Common myeloid progenitor, CD34-positive (primary cell): ENCODE measurements around the gene LPIN1.

Experiments used
- CTCF ChIA-PET: fragments of 350-600 bp; sonication (Branson Sonifier 250); formaldehyde crosslinking; loops from one replicate; lab custom pipeline; 2021; ENCODE audit warnings: antibody characterized with exemption; lab: Charles Lee
- POLR2A ChIA-PET: fragments of 350-600 bp; sonication (Branson Sonifier 250); formaldehyde crosslinking; loops from one replicate; lab custom pipeline; 2021; ENCODE audit warnings: antibody characterized with exemption; lab: Charles Lee
- DNase-seq, 3 donors: peaks; one replicate each; pipeline versions ENCODE4 v3.0.0 to v3.0.0-alpha.2; 2013
- H3K27ac ChIP-seq, 2 experiments: 1 replicate in 1 of 2; 2 replicates in 1 of 2; pipeline ENCODE4 v1.7.0; 2013; ENCODE audit warnings: inconsistent platforms in 2 of 2, low read length in 2 of 2, mild to moderate bottlenecking in 2 of 2, low read depth in 1 of 2, moderate library complexity in 1 of 2; ENCODE audit not compliant: severe bottlenecking in 2 of 2, insufficient read depth in 1 of 2, poor library complexity in 1 of 2
- H3K27me3 ChIP-seq, 5 experiments: replicated peaks in 2 of 5; 1 replicate in 3 of 5; 2 replicates in 2 of 5; pipeline versions ENCODE4 v1.6.1 to v1.7.0; 2013; ENCODE audit warnings: low read length in 4 of 5, mild to moderate bottlenecking in 2 of 5, moderate library complexity in 2 of 5, inconsistent platforms in 1 of 5; ENCODE audit not compliant: insufficient read depth in 5 of 5, control insufficient read depth in 4 of 5
- H3K36me3 ChIP-seq, 4 experiments: 1 replicate in 2 of 4; 2 replicates in 2 of 4; pipeline versions ENCODE4 v1.6.1 to v1.7.0; 2013; ENCODE audit warnings: low read length in 3 of 4, control low read depth in 1 of 4, mild to moderate bottlenecking in 1 of 4; ENCODE audit not compliant: control insufficient read depth in 4 of 4, insufficient read depth in 4 of 4
- H3K4me1 ChIP-seq, 4 experiments: 1 replicate in 3 of 4; 2 replicates in 1 of 4; pipeline versions ENCODE4 v1.6.1 to v1.7.1; 2013; ENCODE audit warnings: low read length in 3 of 4, mild to moderate bottlenecking in 3 of 4, control low read depth in 1 of 4, inconsistent platforms in 1 of 4, moderate library complexity in 1 of 4; ENCODE audit not compliant: control insufficient read depth in 4 of 4, insufficient read depth in 4 of 4; ENCODE audit errors: control extremely low read depth in 1 of 4
- H3K4me3 ChIP-seq, 7 experiments: 1 replicate in 4 of 7; 2 replicates in 3 of 7; pipeline versions ENCODE4 v1.5.1 to v1.7.0; 2013; ENCODE audit warnings: mild to moderate bottlenecking in 7 of 7, low read length in 6 of 7, moderate library complexity in 6 of 7, inconsistent platforms in 2 of 7, low read depth in 2 of 7, control low read depth in 1 of 7; ENCODE audit not compliant: insufficient read depth in 4 of 7, control insufficient read depth in 1 of 7; ENCODE audit errors: extremely low read depth in 1 of 7
- H3K9me3 ChIP-seq, 5 experiments: 1 replicate in 4 of 5; 2 replicates in 1 of 5; pipeline versions ENCODE4 v1.6.1 to v1.7.1; 2013; ENCODE audit warnings: low read length in 4 of 5, mild to moderate bottlenecking in 2 of 5, inconsistent platforms in 1 of 5, low read depth in 1 of 5, moderate library complexity in 1 of 5; ENCODE audit not compliant: control insufficient read depth in 4 of 5, insufficient read depth in 2 of 5; ENCODE audit errors: control extremely low read depth in 1 of 5
- WGBS: methylation state at CpG from one replicate; pipeline ENCODE4 v1.1.5; 2013; ENCODE audit not compliant: insufficient coverage; 5-methylcytosine and 5-hydroxymethylcytosine counted together

LPIN1 gene

GRCh38 chr2:11869391-11869991, 123.1 kb downstream of the LPIN1 start:
- no peaks in the 10 kb centered on the region for H3K9me3 ChIP-seq
- CTCF ChIA-PET = no interaction called here
- WGBS = 96% methylated on average over 8 of the region's 8 CpGs
- no peak for DNase-seq
- no peaks in the 10 kb centered on the region for H3K36me3 ChIP-seq
- POLR2A ChIA-PET = no interaction called here
- H3K4me3 ChIP-seq = no peak overlapping the region
- H3K27me3 ChIP-seq = peaks cover 0 to 31% (median 8%) of the 10 kb centered on the region in 5 experiments
- H3K27ac ChIP-seq = no peak overlapping the region
- peaks cover 0 to 18% (median 0%) of the 10 kb centered on the region in 4 experiments for H3K4me1 ChIP-seq

GRCh38 chr2:11870064-11870463, 123.6 kb downstream of the LPIN1 start:
- CTCF ChIA-PET = no interaction called here
- Histone ChIP-seq H3K4me3 (no peak overlapping the region), H3K4me1 (peaks cover 0 to 18% (median 0%) of the 10 kb centered on the region in 4 experiments), H3K27me3 (peaks cover 0 to 28% (median 8%) of the 10 kb centered on the region in 5 experiments), H3K9me3 (no peaks in the 10 kb centered on the region), H3K36me3 (no peaks in the 10 kb centered on the region), H3K27ac (no peak overlapping the region)
- POLR2A ChIA-PET = no interaction called here
- no peak for DNase-seq
- 56% methylated on average over 2 of the region's 2 CpGs for WGBS

- H3K36me3 ChIP-seq = no peaks in the 10 kb centered on the region
- no peaks in the 10 kb centered on the region for H3K9me3 ChIP-seq
- WGBS = 47% methylated on average over 4 of the region's 5 CpGs
- H3K4me3 ChIP-seq = no peak overlapping the region
- no peak for DNase-seq
- ChIA-PET POLR2A (no interaction called here), CTCF (no interaction called here)
- peaks cover 0 to 18% (median 0%) of the 10 kb centered on the region in 4 experiments for H3K4me1 ChIP-seq
- peaks cover 0 to 32% (median 8%) of the 10 kb centered on the region in 5 experiments for H3K27me3 ChIP-seq
- no peak overlapping the region for H3K27ac ChIP-seq
Observed at GRCh38 chr2:11870584-11870983, 124.2 kb downstream of the LPIN1 start.

DNA sequence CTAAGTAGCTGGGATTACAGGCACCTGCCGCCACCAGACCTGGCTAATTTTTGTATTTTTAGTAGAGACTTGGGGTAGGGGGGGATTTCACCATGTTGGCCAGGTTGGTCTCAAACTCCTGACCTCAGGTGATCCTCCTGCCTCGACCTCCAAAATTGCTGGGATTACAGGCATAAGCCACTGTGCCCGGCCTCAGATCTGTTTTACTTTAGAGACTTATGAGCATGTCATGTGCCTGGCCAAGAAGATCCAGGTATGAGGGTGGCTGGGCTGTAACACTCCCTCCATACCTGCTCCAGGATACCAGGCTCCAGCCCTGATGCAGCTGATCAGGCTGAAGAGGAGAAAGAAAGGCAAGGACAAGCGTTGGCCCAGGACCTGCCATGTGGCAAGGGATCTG, 125.0 kb downstream of the LPIN1 start:
- Histone ChIP-seq H3K4me3 (no peak overlapping the region), H3K27ac (no peak overlapping the region), H3K36me3 (no peaks in the 10 kb centered on the region), H3K27me3 (peaks cover 0 to 28% (median 8%) of the 10 kb centered on the region in 5 experiments), H3K9me3 (no peaks in the 10 kb centered on the region), H3K4me1 (peaks cover 0 to 18% (median 0%) of the 10 kb centered on the region in 4 experiments)
- DNase-seq = no peak
- 96% methylated on average over 3 of the region's 4 CpGs for WGBS
- ChIA-PET CTCF (no interaction called here), POLR2A (no interaction called here)

GRCh38 chr2:11872247-11872947, 126.0 kb downstream of the LPIN1 start:
- Histone ChIP-seq H3K27me3 (peaks cover 0 to 37% (median 8%) of the 10 kb centered on the region in 5 experiments), H3K36me3 (no peaks in the 10 kb centered on the region), H3K27ac (no peak overlapping the region), H3K4me1 (peaks cover 0 to 18% (median 0%) of the 10 kb centered on the region in 4 experiments), H3K9me3 (no peaks in the 10 kb centered on the region), H3K4me3 (no peak overlapping the region)
- 30% methylated on average over 4 of the region's 5 CpGs for WGBS
- ChIA-PET CTCF (interaction anchor here (1.5 kb wide), 1 partner anchor 10 kb away, joined by 7 read pairs; no protein-coding TSS in a partner anchor), POLR2A (no interaction called here)
- DNase-seq = peak in 2 of 3 donors; percentile 64

DNA sequence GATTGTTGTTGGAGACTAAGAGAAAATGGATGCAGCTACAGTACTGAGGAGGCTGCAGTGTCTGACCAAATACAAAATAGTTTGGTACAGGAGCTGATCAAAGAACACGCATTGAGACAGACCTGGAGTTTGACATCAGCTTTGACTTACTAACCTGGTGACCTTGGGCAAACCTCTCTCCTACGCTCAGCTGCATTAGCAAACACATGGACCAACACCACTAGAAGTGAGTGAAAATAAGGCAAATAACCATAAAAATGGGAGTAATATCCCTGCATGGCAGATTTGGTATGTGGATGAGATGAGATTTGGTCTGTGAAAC, 126.5 kb downstream of the LPIN1 start:
- Histone ChIP-seq H3K4me3 (no peak overlapping the region), H3K36me3 (no peaks in the 10 kb centered on the region), H3K27me3 (peaks cover 0 to 37% (median 8%) of the 10 kb centered on the region in 5 experiments), H3K27ac (no peak overlapping the region), H3K4me1 (peaks cover 0 to 18% (median 0%) of the 10 kb centered on the region in 4 experiments), H3K9me3 (no peaks in the 10 kb centered on the region)
- no peak for DNase-seq
- 100% methylated on average over 2 of the region's 2 CpGs for WGBS
- CTCF ChIA-PET = interaction anchor here (1.5 kb wide), 1 partner anchor 10 kb away, joined by 7 read pairs; no protein-coding TSS in a partner anchor
- POLR2A ChIA-PET = no interaction called here
